ENCODE measurements around the gene ITGAL. TPM values are rescaled to one million over a fixed set of nuclear protein-coding genes. Genes with fewer than 3 reads are reported as not detected.
"Not testable (repeated sequence)": the region's sequence is repeated elsewhere in the genome, so short reads cannot be mapped to it uniquely, and the experiment has no call there.

ITGAL gene
- total and polyA plus RNA-seq, 8 donors = 2.9 to 60.2 (median 5.6) TPM

DNA sequence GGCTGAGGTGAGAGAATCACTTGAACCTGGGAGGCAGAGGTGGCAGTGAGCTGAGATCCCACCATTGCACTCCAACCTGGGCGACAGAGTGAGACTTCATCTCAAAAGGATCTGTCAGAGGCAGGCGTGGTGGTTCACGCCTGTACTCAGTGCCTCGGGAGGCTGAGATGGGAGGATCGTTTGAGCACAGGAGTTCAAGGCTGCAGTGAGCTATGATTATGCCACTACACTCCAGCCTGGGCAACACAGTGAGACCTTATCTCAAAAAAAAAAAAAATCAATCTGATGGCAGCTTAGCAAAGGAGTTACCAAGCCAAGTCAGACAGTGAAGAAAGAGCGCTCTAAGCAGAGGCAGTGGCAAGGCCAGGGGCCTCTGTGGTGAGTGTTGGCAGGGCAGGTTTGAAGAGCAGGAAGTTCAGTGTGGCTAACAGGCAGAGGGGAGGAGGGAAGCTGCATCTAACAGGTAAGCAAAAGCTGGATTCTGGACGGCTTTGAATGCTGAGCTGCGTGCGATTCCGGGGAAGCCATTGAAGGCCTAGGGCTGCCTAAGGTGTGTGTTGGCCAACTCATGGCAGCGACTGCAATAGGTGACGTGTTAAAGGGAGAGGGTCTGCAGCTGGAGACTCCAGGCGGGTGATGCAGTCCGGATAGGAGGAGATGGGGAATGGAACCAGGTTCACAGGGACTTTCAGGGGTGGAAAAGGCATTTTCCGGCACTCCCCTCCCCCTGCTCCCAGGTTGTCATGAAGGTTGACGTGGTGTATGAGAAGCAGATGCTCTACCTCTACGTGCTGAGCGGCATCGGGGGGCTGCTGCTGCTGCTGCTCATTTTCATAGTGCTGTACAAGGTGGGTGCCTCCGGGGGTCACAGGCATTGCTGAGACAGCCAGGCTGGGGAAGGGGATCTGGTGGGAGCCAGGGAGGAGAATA is 46.8 kb downstream of the ITGAL start:
- Histone ChIP-seq H3K36me3 (peaks cover 0 to 82% of the 10 kb centered on the region in 2 donors), H3K4me1 (no peaks in the 10 kb centered on the region), H3K9me3 (no peaks in the 10 kb centered on the region), H3K4me3 (no peak overlapping the region), H3K27me3 (no peaks in the 10 kb centered on the region), H3K27ac (no peak overlapping the region)
- intact Hi-C loops (cut with DNase I) = no loop called here
- ATAC-seq = no peak
- no peak for DNase-seq
- TF ChIP-seq, protein P1, sequence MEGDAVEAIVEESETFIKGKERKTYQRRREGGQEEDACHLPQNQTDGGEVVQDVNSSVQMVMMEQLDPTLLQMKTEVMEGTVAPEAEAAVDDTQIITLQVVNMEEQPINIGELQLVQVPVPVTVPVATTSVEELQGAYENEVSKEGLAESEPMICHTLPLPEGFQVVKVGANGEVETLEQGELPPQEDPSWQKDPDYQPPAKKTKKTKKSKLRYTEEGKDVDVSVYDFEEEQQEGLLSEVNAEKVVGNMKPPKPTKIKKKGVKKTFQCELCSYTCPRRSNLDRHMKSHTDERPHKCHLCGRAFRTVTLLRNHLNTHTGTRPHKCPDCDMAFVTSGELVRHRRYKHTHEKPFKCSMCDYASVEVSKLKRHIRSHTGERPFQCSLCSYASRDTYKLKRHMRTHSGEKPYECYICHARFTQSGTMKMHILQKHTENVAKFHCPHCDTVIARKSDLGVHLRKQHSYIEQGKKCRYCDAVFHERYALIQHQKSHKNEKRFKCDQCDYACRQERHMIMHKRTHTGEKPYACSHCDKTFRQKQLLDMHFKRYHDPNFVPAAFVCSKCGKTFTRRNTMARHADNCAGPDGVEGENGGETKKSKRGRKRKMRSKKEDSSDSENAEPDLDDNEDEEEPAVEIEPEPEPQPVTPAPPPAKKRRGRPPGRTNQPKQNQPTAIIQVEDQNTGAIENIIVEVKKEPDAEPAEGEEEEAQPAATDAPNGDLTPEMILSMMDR (IDR thresholded peaks at IDR 0.05) = no peak

DNA sequence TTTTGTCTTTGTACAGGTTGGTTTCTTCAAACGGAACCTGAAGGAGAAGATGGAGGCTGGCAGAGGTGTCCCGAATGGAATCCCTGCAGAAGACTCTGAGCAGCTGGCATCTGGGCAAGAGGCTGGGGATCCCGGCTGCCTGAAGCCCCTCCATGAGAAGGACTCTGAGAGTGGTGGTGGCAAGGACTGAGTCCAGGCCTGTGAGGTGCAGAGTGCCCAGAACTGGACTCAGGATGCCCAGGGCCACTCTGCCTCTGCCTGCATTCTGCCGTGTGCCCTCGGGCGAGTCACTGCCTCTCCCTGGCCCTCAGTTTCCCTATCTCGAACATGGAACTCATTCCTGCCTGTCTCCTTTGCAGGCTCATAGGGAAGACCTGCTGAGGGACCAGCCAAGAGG is 48.9 kb downstream of the ITGAL start:
- no peak overlapping the region for H3K27ac ChIP-seq
- TF ChIP-seq, protein P1 (IDR thresholded peaks at IDR 0.05) = no peak
- intact Hi-C loops (cut with DNase I) = no loop called here

DNA sequence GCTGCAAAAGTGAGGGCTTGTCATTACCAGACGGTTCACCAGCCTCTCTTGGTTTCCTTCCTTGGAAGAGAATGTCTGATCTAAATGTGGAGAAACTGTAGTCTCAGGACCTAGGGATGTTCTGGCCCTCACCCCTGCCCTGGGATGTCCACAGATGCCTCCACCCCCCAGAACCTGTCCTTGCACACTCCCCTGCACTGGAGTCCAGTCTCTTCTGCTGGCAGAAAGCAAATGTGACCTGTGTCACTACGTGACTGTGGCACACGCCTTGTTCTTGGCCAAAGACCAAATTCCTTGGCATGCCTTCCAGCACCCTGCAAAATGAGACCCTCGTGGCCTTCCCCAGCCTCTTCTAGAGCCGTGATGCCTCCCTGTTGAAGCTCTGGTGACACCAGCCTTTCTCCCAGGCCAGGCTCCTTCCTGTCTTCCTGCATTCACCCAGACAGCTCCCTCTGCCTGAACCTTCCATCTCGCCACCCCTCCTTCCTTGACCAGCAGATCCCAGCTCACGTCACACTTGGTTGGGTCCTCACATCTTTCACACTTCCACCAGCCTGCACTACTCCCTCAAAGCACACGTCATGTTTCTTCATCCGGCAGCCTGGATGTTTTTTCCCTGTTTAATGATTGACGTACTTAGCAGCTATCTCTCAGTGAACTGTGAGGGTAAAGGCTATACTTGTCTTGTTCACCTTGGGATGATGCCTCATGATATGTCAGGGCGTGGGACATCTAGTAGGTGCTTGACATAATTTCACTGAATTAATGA is 49.5 kb downstream of the ITGAL start:
- Histone ChIP-seq H3K9me3 (no peaks in the 10 kb centered on the region), H3K4me3 (no peak overlapping the region), H3K27ac (no peak overlapping the region), H3K36me3 (peaks cover 0 to 63% of the 10 kb centered on the region in 2 donors), H3K27me3 (no peaks in the 10 kb centered on the region), H3K4me1 (peaks cover 4 to 8% of the 10 kb centered on the region in 2 donors)
- ATAC-seq (no peak), DNase-seq (no peak)
- TF ChIP-seq, protein P1 (IDR thresholded peaks at IDR 0.05) = no peak
- intact Hi-C loops (cut with DNase I) = no loop called here

More for the DNA sequence above, 48.9 kb downstream of the ITGAL start:
- DNase-seq (no peak), ATAC-seq (no peak)
- no peaks in the 10 kb centered on the region for H3K27me3 ChIP-seq
- no peaks in the 10 kb centered on the region for H3K9me3 ChIP-seq
- peaks cover 0 to 68% of the 10 kb centered on the region in 2 donors for H3K36me3 ChIP-seq
- H3K4me1 ChIP-seq = peaks cover 4 to 8% of the 10 kb centered on the region in 2 donors
- H3K4me3 ChIP-seq = no peak overlapping the region

DNA sequence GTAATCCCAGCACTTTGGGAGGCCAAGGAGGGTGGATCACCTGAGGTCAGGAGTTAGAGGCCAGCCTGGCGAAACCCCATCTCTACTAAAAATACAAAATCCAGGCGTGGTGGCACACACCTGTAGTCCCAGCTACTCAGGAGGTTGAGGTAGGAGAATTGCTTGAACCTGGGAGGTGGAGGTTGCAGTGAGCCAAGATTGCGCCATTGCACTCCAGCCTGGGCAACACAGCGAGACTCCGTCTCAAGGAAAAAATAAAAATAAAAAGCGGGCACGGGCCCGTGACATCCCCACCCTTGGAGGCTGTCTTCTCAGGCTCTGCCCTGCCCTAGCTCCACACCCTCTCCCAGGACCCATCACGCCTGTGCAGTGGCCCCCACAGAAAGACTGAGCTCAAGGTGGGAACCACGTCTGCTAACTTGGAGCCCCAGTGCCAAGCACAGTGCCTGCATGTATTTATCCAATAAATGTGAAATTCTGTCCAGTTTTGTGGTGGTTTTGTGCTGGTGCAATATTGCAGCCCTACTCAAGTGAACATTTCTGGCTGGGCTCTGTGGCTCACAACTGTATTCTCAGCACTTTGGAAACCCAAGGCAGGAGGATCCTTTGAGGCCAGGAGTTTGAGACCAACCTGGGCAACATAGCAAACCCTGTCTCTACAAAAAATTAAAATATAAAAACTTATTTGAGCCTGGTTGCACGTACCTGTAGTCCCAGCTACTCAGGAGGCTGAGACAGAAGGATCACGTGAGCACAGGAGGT is 50.3 kb downstream of the ITGAL start:
- intact Hi-C loops (cut with DNase I); H3K27me3 ChIP-seq: not testable (repeated sequence)

DNA sequence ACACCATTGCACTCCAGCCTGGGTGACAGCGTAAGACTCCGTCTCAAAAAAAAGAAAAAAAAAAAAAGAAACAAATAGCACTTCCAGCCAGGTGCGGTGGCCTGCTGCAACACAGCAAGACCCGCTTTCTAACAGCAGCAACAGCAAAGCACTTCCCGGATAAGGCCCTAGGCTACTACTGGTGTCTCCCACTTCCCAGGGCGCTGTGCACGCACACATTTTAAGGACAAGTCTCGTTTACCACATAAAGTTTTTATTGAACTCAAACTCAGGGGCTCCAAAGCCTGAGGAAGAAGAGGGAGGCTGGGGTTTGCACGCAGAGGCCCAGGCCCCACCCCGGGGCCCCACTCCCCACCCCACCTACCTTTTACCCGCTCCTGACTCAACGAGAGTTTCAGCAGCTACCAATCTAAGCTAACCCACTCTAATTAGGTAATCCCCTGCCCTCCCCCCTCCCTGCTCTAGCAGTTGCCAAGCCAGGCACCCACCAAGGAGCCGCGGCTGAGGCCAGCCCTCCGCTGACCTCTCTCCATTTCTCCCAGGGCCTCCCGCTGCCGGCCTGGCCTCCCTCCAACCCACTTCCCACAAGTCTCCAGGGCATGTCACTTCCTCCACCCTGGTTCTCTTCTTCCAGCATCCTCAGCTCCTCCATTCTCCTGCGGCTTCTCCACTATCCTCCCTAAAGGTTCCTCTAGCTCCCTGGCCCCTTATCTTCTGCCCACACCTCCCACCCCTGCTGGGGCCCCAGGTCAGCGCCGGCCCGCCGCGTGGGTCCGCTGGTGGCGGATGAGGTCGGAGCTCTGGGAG is 51.4 kb downstream of the ITGAL start:
- Histone ChIP-seq H3K27me3 (no peaks in the 10 kb centered on the region), H3K36me3 (peaks cover 0 to 43% of the 10 kb centered on the region in 2 donors), H3K27ac (no peak overlapping the region), H3K4me1 (peaks cover 12 to 25% of the 10 kb centered on the region in 2 donors), H3K4me3 (no peak overlapping the region), H3K9me3 (no peaks in the 10 kb centered on the region)
- DNase-seq = no peak
- TF ChIP-seq, protein P1 (IDR thresholded peaks at IDR 0.05) = no peak
- no peak for ATAC-seq
- intact Hi-C loops (cut with DNase I) = no loop called here

More for the DNA sequence above, 50.3 kb downstream of the ITGAL start:
- not testable (repeated sequence) for H3K9me3 ChIP-seq, H3K4me3 ChIP-seq, ATAC-seq, DNase-seq, H3K27ac ChIP-seq
- Histone ChIP-seq H3K4me1 (peaks cover 9 to 14% of the 10 kb centered on the region in 2 donors), H3K36me3 (peaks cover 0 to 54% of the 10 kb centered on the region in 2 donors)
